HK-2 (cell line): ENCODE measurements around the gene TCP11L2.
"Not testable (repeated sequence)": the region's sequence is repeated elsewhere in the genome, so short reads cannot be mapped to it uniquely, and the experiment has no call there.

Source experiments
- DNase-seq: peaks from one replicate; pipeline ENCODE4 v3.0.0-alpha.2; 2018; ENCODE audit not compliant: unreplicated experiment

TCP11L2 gene

GRCh38 chr12:106284358-106285105, 18.0 kb upstream of the TCP11L2 start:
- DNase-seq = no peak

- no peak for DNase-seq
Measured at GRCh38 chr12:106285982-106286381, 16.6 kb upstream of the TCP11L2 start.

- DNase-seq = not testable (repeated sequence)
Measured at GRCh38 chr12:106286576-106287162, 15.9 kb upstream of the TCP11L2 start.

GRCh38 chr12:106287364-106287763, 15.2 kb upstream of the TCP11L2 start:
- no peak for DNase-seq

- no peak for DNase-seq
Measured at GRCh38 chr12:106288101-106288493, 14.4 kb upstream of the TCP11L2 start.

GRCh38 chr12:106288494-106289195, 13.9 kb upstream of the TCP11L2 start:
- no peak for DNase-seq

GRCh38 chr12:106289196-106289681, 13.3 kb upstream of the TCP11L2 start:
- DNase-seq = no peak

- DNase-seq = no peak
Measured at GRCh38 chr12:106290666-106291065, 11.9 kb upstream of the TCP11L2 start.

- no peak for DNase-seq
Measured at GRCh38 chr12:106291342-106291741, 11.2 kb upstream of the TCP11L2 start.

GRCh38 chr12:106292339-106292738, 10.2 kb upstream of the TCP11L2 start:
- DNase-seq = no peak

- no peak for DNase-seq
Measured at GRCh38 chr12:106296179-106296877, 6.2 kb upstream of the TCP11L2 start.

GRCh38 chr12:106297075-106297474, 5.5 kb upstream of the TCP11L2 start:
- DNase-seq = no peak

GRCh38 chr12:106297681-106298080, 4.9 kb upstream of the TCP11L2 start:
- DNase-seq = no peak

- no peak for DNase-seq
Measured at GRCh38 chr12:106299202-106299774, 3.2 kb upstream of the TCP11L2 start.

- no peak for DNase-seq
Measured at GRCh38 chr12:106300761-106301160, 1.8 kb upstream of the TCP11L2 start.

- DNase-seq = no peak
Measured at GRCh38 chr12:106301241-106301610, 1.3 kb upstream of the TCP11L2 start.

GRCh38 chr12:106301611-106302321, 767 bp upstream of the TCP11L2 start:
- DNase-seq = no peak

- DNase-seq = peak; percentile 68
Measured at GRCh38 chr12:106303202-106303820, 778 bp downstream of the TCP11L2 start.

- no peak for DNase-seq
Measured at GRCh38 chr12:106304001-106304421, 1.5 kb downstream of the TCP11L2 start.

- no peak for DNase-seq
Measured at GRCh38 chr12:106304797-106305196, 2.3 kb downstream of the TCP11L2 start.

- DNase-seq = no peak
Measured at GRCh38 chr12:106305376-106305775, 2.8 kb downstream of the TCP11L2 start.
